Adrenal gland (tissue), 5 donors: ENCODE results near the gene TBRG4.

Experiments used
- CTCF ChIP-seq, 6 experiments: fragments of 450-650 bp in 4 of 6; fragments of 200-600 bp in 2 of 6; sonication (generic) in 1 of 6; IDR thresholded peaks; 1 replicate in 5 of 6; 2 replicates in 1 of 6; pipeline versions ENCODE4 v1.5.1 to v1.8.0; 2016 to 2021; ENCODE audit warnings: antibody characterized with exemption in 6 of 6, mild to moderate bottlenecking in 2 of 6, moderate library complexity in 1 of 6
- POLR2A ChIP-seq, 2 donors: fragments of 450-650 bp; IDR thresholded peaks; one replicate each; pipeline ENCODE4 v1.6.1; 2017; ENCODE audit warnings: antibody characterized with exemption in 2 of 2, mild to moderate bottlenecking in 2 of 2, moderate library complexity in 1 of 2
- donor health status: DM: no; HTN: no; CAD: no.

DNA sequence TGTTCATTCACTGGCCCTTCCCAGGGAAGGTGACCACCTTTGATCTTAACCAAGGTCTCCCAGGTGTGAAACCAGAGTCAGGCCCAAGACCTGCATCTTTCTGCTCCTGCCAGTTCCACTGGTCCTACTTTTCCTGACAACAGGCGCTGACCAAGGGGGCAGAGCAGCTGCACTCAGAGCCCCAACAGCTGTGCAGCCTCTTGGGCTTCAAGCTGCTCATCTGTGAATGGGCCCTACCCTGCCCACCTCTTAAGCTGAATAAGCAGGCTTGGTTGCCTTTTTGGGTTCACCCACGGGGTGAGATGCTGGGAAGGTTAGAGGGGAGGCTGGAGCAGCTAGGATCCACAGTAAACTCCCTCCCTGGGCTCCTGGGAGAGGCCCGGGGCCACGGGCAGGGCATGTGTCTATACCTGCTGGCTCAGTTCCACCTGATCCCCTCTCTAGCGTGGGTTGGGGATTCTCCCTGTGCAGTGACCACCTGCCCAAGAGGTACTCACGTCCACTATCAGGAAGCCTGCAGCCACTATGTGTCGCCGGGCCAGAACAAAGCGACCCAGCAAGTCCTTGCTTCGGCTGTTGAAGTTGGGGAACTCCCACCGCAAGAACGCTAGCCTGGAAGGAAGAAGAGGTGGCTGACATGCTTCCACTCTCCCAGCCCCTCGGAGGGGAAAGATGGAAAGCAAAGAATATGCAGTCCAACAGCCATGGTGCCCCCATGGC, 10.6 kb downstream of the TBRG4 start:
- no peak for TF ChIP-seq CTCF (IDR thresholded peaks at IDR 0.05)
- TF ChIP-seq POLR2A (IDR thresholded peaks at IDR 0.05), result no peak
